HCT116 (cell line): ENCODE data around the gene FLYWCH1.
A peak's percentile ranks its signal among the peaks of the same experiment; 100 is the strongest.

Experiments
- CEBPB ChIP-seq: IDR thresholded peaks from 2 replicates; pipeline ENCODE4 v1.6.1; 2012; ENCODE audit warnings: low read depth
- EZH2 ChIP-seq: fragments of 200-600 bp; sonication (generic); IDR thresholded peaks from 2 replicates; pipeline ENCODE4 v1.6.1; 2017; ENCODE audit warnings: antibody characterized with exemption, mixed run types
- EZH2phosphoT487 ChIP-seq: fragments of 200-600 bp; IDR thresholded peaks from 2 replicates; pipeline ENCODE4 v1.6.1; 2018; ENCODE audit warnings: antibody characterized with exemption, borderline replicate concordance
- JUND ChIP-seq: IDR thresholded peaks from 2 replicates; pipeline ENCODE4 v1.6.1; 2012
- POLR2A ChIP-seq: IDR thresholded peaks from 2 replicates; pipeline ENCODE4 v1.7.0; 2011; ENCODE audit warnings: borderline replicate concordance; ENCODE audit not compliant: insufficient read depth, insufficient read length; ENCODE audit errors: extremely low read depth
- POLR2AphosphoS5 ChIP-seq: IDR thresholded peaks from 2 replicates; pipeline ENCODE4 v1.6.1; 2011; ENCODE audit warnings: mild to moderate bottlenecking, low read depth, low read length, moderate library complexity
- RAD21 ChIP-seq: IDR thresholded peaks from 2 replicates; pipeline ENCODE4 v1.6.1; 2012; ENCODE audit warnings: low read depth, mild to moderate bottlenecking
- SP1 ChIP-seq: IDR thresholded peaks from 2 replicates; pipeline ENCODE4 v1.6.1; 2012; ENCODE audit warnings: low read depth
- TCF7L2 ChIP-seq: IDR thresholded peaks from 2 replicates; pipeline ENCODE4 v1.7.0; 2011; ENCODE audit warnings: borderline replicate concordance, inconsistent platforms; ENCODE audit not compliant: insufficient read depth, insufficient read length; ENCODE audit errors: extremely low read depth
- YY1 ChIP-seq: IDR thresholded peaks from 2 replicates; pipeline ENCODE4 v1.6.1; 2011; ENCODE audit warnings: low read length, low read depth, moderate library complexity, mild to moderate bottlenecking; ENCODE audit not compliant: insufficient replicate concordance; ENCODE audit errors: extremely low read depth
- ZFX ChIP-seq: fragments of 450-650 bp; IDR thresholded peaks from 2 replicates; pipeline ENCODE4 v1.6.1; 2017
- TF ChIP-seq, protein P1 (sequence below): IDR thresholded peaks from 2 replicates; pipeline ENCODE4 v1.6.1; 2012
- TF ChIP-seq, protein P2 (sequence below), 3 experiments: fragments of 200-600 bp in 1 of 3; sonication (generic) in 1 of 3; IDR thresholded peaks in 2 of 3; conservative IDR thresholded peaks in 1 of 3; 2 replicates each; pipeline ENCODE4 v1.5.1; 2012 to 2017; ENCODE audit warnings: low read depth in 2 of 3, low read length in 2 of 3, antibody characterized with exemption in 1 of 3, borderline replicate concordance in 1 of 3, control low read depth in 1 of 3, mild to moderate bottlenecking in 1 of 3, mixed read lengths in 1 of 3, mixed run types in 1 of 3, moderate library complexity in 1 of 3; ENCODE audit not compliant: insufficient read depth in 1 of 3
- TF ChIP-seq, protein P3 (sequence below): IDR thresholded peaks from 2 replicates; pipeline ENCODE4 v1.6.1; 2011; ENCODE audit warnings: mild to moderate bottlenecking, low read length, moderate library complexity; ENCODE audit not compliant: insufficient replicate concordance; ENCODE audit errors: extremely low read depth

DNA sequence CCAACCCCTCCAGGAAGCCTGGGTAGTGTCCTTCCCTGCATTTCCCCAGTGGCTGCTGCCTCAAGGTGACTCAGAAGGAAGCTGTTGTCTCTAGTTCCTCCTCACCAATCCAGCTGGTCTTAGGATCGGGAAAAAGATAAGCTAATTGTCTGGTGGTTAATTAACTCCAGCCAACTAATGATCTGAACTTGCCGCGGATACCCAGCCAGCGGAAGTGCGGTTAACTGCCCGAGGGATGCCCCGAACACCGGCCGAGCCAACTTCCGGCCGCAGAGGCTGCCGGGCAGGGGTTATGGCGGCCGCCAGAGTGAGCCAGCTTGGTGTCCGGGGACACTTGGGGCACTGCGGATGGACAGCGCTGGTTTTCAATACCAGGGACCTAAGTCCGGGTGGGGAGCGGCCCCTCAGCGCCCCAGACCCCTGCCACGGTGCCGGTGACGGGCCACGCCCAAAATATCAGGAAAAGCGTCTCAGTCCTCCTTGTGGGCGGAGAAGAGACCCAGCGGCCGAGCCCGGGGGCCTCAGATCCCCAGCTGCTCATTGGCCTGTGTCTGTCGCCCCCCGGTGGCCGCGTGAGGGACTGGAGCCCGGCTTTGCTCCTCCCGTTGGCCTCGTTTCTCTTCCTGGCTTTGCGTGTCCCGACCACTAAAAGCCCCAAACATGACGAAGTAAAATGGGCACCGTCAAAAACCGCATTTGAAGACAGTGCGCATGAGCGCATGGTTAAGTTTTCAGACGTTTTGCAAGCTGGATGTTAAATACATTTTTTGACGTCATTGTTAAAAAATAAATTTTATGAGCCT, 43.5 kb upstream of the FLYWCH1 start:
- TF ChIP-seq, protein P1, sequence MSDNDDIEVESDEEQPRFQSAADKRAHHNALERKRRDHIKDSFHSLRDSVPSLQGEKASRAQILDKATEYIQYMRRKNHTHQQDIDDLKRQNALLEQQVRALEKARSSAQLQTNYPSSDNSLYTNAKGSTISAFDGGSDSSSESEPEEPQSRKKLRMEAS: peak; percentile 43; the same call in 1 of the 2 replicates
- TF ChIP-seq, protein P2, sequence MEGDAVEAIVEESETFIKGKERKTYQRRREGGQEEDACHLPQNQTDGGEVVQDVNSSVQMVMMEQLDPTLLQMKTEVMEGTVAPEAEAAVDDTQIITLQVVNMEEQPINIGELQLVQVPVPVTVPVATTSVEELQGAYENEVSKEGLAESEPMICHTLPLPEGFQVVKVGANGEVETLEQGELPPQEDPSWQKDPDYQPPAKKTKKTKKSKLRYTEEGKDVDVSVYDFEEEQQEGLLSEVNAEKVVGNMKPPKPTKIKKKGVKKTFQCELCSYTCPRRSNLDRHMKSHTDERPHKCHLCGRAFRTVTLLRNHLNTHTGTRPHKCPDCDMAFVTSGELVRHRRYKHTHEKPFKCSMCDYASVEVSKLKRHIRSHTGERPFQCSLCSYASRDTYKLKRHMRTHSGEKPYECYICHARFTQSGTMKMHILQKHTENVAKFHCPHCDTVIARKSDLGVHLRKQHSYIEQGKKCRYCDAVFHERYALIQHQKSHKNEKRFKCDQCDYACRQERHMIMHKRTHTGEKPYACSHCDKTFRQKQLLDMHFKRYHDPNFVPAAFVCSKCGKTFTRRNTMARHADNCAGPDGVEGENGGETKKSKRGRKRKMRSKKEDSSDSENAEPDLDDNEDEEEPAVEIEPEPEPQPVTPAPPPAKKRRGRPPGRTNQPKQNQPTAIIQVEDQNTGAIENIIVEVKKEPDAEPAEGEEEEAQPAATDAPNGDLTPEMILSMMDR (IDR thresholded peaks at IDR 0.05 in 2 of 3, conservative IDR thresholded peaks at IDR 0.05 in 1 of 3; ENCODE audit: borderline replicate concordance in 1 of 3, insufficient read depth in 1 of 3, low read depth in 2 of 3, low read length in 2 of 3): peak; percentile 95 to 96 (median 96)
- no peak for TF ChIP-seq CEBPB
- TF ChIP-seq RAD21: peak; percentile 100
- peak; percentile 90 for TF ChIP-seq POLR2A
- TF ChIP-seq POLR2AphosphoS5: peak; percentile 93
- TF ChIP-seq EZH2phosphoT487: no peak
- no peak for TF ChIP-seq EZH2
- TF ChIP-seq SP1: peak; percentile 44
- peak; percentile 96 for TF ChIP-seq YY1
- TF ChIP-seq ZFX: peak; percentile 52; the same call in 1 of the 2 replicates
- TF ChIP-seq, protein P3, sequence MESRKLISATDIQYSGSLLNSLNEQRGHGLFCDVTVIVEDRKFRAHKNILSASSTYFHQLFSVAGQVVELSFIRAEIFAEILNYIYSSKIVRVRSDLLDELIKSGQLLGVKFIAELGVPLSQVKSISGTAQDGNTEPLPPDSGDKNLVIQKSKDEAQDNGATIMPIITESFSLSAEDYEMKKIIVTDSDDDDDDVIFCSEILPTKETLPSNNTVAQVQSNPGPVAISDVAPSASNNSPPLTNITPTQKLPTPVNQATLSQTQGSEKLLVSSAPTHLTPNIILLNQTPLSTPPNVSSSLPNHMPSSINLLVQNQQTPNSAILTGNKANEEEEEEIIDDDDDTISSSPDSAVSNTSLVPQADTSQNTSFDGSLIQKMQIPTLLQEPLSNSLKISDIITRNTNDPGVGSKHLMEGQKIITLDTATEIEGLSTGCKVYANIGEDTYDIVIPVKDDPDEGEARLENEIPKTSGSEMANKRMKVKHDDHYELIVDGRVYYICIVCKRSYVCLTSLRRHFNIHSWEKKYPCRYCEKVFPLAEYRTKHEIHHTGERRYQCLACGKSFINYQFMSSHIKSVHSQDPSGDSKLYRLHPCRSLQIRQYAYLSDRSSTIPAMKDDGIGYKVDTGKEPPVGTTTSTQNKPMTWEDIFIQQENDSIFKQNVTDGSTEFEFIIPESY: peak; percentile 7
- TF ChIP-seq TCF7L2: peak; percentile 70
- TF ChIP-seq JUND: no peak
